Activated naive CD8-positive, alpha-beta T cell treated with anti-CD3 and anti-CD28 coated beads, Interleukin-2, amount 10 ng/mL, durations not matched to agents 7 days and 5 days (primary cell): ENCODE data around the gene ANKRD24. TPM values are rescaled to one million over a fixed set of nuclear protein-coding genes. Genes with fewer than 3 reads are reported as not detected.
"Not testable (repeated sequence)": the region's sequence is repeated elsewhere in the genome, so short reads cannot be mapped to it uniquely, and the experiment has no call there.

Experiments used
- ATAC-seq: fragments of 150-1000 bp; cut with Tn5 transposase; one replicate; pipeline ENCODE4 v1.10.0; 2021; ENCODE audit warnings: low read depth, moderate library complexity
- POLR2A ChIA-PET: fragments of 350-600 bp; sonication (Branson Sonifier 250); formaldehyde crosslinking; loops from one replicate; lab custom pipeline; 2021; ENCODE audit warnings: antibody characterized with exemption; lab: Charles Lee
- DNase-seq: peaks from one replicate; pipeline ENCODE4 v3.0.0; 2021
- H3K27ac Mint-ChIP-seq: one replicate; pipeline ENCODE4 v1.8.0; 2022; ENCODE audit warnings: mild to moderate bottlenecking, mixed read lengths
- H3K27me3 Mint-ChIP-seq: one replicate; pipeline ENCODE4 v1.8.0; 2022; ENCODE audit warnings: mild to moderate bottlenecking, moderate library complexity, mixed read lengths
- H3K36me3 Mint-ChIP-seq: one replicate; pipeline ENCODE4 v1.8.0; 2021; ENCODE audit warnings: mild to moderate bottlenecking, mixed read lengths
- H3K4me1 Mint-ChIP-seq: one replicate; pipeline ENCODE4 v1.8.0; 2021; ENCODE audit warnings: mixed read lengths
- H3K4me3 Mint-ChIP-seq: one replicate; pipeline ENCODE4 v1.8.0; 2022; ENCODE audit warnings: mild to moderate bottlenecking, moderate library complexity, mixed read lengths
- H3K9me3 Mint-ChIP-seq: one replicate; pipeline ENCODE4 v1.8.0; 2021; ENCODE audit warnings: mixed read lengths
- total RNA-seq, 2 experiments: library from RNA; stranded (reverse); gene quantifications; one replicate each; pipeline ENCODE4 v1.2.3, GENCODE V29; 2021

Gene ANKRD24
- 1 to 10 TPM; 1.5 to 1.7 TPM for total RNA-seq

DNA sequence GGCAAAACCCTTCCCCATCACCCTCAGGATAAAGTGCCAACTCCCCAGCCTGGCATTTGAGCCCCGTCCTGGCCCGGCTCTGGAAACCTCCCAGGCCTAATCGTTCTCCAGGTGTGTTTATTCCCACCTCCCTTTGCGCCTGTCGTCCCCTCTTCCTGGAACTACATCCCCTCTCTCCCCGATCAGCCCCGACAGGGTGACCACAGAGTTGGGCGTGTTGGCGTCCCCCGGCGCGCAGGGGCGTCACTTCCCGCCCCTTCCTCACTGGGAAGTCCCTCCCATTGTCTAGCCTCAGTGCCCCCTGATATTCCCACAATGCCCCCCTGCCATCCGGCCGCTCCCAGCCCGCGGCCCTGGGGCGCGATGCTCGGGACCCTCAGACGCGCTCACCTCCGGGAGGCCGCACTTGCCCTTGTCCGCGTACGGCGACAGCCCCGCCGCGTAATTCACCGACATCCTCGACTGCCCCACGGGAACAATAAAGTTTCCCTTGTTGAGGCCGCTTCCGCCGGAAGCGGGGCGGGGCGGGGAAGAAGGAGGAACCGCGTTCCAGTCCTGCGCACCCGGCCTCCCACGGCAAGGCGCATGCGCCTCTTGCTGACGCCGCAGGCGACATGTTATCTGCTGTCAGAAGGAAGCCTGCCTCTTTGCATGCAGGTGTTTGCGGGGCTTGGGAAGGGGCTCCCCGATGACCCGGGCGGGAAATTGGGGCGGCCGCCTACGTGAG, at the start of gene ANKRD24, which contains the start of gene SIRT6:
TSS of gene ANKRD24 (plus strand) at position 606 of the 727 bp plus-strand sequence. CDS start 3,737 bp downstream, outside the sequence.
TSS of gene SIRT6 (minus strand) at position 480 of the 727 bp plus-strand sequence. CDS start at position 456, 24 bp downstream.
- Mint-ChIP-seq H3K4me3 (peak within 1 kb of the TSS; percentile 99), H3K36me3 (peaks cover 7% of the 10 kb centered on the region), H3K9me3 (no peaks in the 10 kb centered on the region), H3K27me3 (no peaks in the 10 kb centered on the region), H3K4me1 (peaks cover 24% of the 10 kb centered on the region), H3K27ac (peak within 1 kb of the TSS; percentile 99)
- peak; percentile 85 for ATAC-seq
- POLR2A ChIA-PET: interaction anchor here (0.6 kb wide), 1 partner anchor 142 kb away, joined by 3 read pairs; no protein-coding TSS in a partner anchor
- peak; percentile 97 for DNase-seq

DNA sequence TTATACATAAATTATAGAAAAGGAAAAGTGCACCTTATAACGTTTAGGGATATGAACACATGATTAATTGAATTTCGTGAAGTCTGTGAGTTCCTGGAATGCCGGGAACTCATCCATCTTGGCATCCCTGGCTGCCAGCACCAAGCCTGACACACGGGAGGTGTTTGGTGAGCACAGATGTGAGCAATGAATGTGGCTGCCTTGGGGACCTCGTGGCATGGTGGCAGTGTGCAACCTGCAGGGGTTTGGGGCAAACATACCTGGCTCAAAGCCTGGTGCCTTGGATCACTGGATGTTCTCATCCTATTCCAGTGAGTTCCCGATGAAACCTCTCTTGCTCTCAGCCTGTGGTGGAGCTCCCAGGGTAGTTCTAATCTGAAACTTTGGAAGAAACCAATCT, 48.1 kb upstream of the ANKRD24 start:
- ATAC-seq (no peak), DNase-seq (no peak)
- peaks cover 2% of the 10 kb centered on the region for H3K4me1 Mint-ChIP-seq
- no peak overlapping the region for H3K4me3 Mint-ChIP-seq
- H3K27me3 Mint-ChIP-seq: peaks cover 7% of the 10 kb centered on the region
- H3K9me3 Mint-ChIP-seq: no peaks in the 10 kb centered on the region
- POLR2A ChIA-PET: no interaction called here
- H3K27ac Mint-ChIP-seq: no peak overlapping the region
- no peaks in the 10 kb centered on the region for H3K36me3 Mint-ChIP-seq

DNA sequence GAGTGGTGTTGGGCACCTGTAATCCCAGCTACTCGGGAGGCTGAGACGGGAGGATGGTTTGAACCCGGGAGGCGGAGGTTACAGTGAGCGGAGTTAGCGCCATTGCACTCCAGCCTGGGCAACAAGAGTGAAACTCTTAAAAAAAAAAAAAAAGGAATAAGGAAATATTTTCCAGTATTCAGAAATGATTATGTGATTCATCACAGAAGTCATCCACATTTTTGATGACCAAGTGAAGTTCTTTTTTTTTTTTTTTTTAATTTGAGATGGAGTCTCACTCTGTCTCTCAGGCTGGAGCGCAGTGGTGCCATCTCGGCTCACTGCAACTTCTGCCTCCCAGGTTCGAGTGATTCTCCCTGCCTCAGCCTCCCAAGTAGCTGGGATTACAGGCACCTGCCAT, 47.1 kb upstream of the ANKRD24 start:
- not testable (repeated sequence) for DNase-seq, H3K9me3 Mint-ChIP-seq, H3K4me3 Mint-ChIP-seq, H3K27ac Mint-ChIP-seq, ATAC-seq, H3K27me3 Mint-ChIP-seq, H3K4me1 Mint-ChIP-seq, H3K36me3 Mint-ChIP-seq
- POLR2A ChIA-PET: interaction anchor here (0.6 to 0.8 kb wide), 3 partner anchors 51 to 104 kb away, joined by 3 to 5 read pairs (median 3); no protein-coding TSS in a partner anchor

DNA sequence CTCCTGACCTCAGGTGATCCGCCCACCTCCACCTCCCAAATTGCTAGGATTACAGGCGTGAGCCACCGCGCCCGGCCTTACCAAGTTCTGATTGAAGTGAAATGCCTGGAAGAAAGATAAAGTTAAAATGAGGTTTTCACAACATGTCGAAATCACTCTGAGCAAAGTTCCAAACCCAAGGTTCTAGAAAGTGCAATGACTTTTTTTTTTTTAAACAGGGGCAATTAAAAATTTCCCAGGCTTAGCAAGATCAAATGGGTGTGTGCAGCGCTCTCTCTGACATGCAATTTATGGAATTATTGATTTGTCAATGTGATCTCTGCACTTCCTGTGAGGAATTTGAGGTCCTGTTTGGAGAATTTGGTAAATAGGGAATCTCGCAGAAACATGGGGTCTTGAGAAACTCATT, 45.8 kb upstream of the ANKRD24 start:
- DNase-seq (no peak), ATAC-seq (no peak)
- Mint-ChIP-seq H3K27ac (no peak overlapping the region), H3K27me3 (peaks cover 9% of the 10 kb centered on the region), H3K4me3 (no peak overlapping the region), H3K36me3 (no peaks in the 10 kb centered on the region), H3K4me1 (peaks cover 10% of the 10 kb centered on the region), H3K9me3 (no peaks in the 10 kb centered on the region)
- POLR2A ChIA-PET: no interaction called here

DNA sequence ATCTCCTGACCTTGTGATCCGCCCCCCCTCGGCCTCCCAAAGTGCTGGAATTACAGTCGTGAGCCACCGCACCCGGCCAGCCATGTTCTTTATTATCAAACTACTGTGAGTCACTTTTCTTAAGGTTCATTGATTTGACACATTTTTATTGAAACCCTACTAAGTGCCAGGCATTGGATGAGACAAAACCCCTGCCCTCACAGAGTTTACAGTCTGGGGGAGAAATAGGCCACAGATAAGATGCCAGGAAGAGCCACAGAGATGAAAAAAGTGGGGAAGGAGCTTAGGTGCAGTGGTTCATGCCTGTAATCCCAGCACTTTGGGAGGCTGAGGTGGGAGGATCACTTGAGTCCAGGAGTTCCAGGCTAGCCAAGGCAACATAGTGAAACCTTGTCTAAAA, 44.0 kb upstream of the ANKRD24 start:
- no peaks in the 10 kb centered on the region for H3K9me3 Mint-ChIP-seq
- ATAC-seq (no peak), DNase-seq (no peak)
- no peak overlapping the region for H3K27ac Mint-ChIP-seq
- H3K4me1 Mint-ChIP-seq: peaks cover 10% of the 10 kb centered on the region
- POLR2A ChIA-PET: no interaction called here
- no peak overlapping the region for H3K4me3 Mint-ChIP-seq
- peaks cover 12% of the 10 kb centered on the region for H3K27me3 Mint-ChIP-seq
- no peaks in the 10 kb centered on the region for H3K36me3 Mint-ChIP-seq

DNA sequence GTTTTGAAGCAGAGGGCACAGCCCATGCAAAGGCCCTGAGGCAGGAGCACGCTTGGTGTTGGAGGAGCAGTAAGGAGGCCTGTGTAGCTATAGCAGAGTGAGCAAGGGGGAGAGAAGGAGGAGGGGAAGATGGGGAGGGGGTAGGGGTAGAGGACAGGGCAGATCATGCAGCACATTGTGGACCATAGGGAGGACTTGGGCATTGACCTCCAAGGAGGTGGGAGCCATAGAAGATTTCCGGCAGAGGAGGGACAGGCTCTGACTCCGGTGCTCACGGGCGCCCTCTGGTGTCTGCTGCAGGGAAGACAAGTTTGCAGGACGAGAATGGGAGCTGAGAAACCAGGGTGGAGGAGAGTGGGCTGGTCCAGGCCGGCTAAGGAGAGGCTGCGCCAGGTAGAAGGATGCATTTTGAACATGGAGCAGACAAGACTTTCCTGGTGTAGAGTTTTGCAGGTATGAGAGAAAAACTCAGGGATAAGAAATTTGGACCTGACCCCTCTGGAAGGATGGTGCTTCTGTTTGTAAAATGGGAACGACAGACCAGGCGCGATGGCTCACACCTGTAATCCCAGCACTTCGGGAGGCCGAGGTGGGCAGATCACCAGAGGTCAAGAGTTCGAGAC, 42.8 kb upstream of the ANKRD24 start:
- Mint-ChIP-seq H3K27ac (peak overlapping the region; percentile 18), H3K4me1 (peaks cover 10% of the 10 kb centered on the region), H3K27me3 (peaks cover 17% of the 10 kb centered on the region), H3K4me3 (peak overlapping the region; percentile 53), H3K9me3 (no peaks in the 10 kb centered on the region), H3K36me3 (no peaks in the 10 kb centered on the region)
- DNase-seq (peak; percentile 95), ATAC-seq (peak; percentile 89)
- POLR2A ChIA-PET: interaction anchor here (1.0 to 1.7 kb wide), 7 partner anchors 14 to 584 kb away, joined by 3 to 10 read pairs (median 5); partner anchors contain the start of genes CREB3L3, DPP9 and EEF2

DNA sequence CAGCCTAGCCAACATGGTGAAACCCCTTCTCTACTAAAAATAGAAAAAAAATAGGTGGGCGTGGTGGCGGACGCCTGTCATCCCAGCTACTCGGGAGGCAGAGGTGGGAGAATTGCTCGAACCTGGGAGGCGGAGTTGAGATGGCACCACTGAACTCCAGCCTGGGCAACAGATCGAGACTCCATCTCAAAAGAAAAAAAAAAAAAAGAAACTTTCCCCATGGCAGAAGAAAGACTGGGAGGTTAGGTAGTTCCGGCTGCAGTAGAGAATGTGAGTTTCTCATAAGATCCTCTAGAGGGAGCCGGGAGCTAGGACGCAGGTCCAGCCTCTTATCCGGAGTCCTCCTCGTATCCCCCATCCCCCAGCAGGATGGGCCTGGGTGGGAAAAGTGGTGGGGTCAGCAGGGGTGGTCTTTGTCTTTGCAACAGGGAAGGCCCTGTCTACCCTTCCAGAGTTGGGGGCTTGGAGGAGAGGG, 42.2 kb upstream of the ANKRD24 start:
- H3K36me3 Mint-ChIP-seq: no peaks in the 10 kb centered on the region
- peaks cover 16% of the 10 kb centered on the region for H3K27me3 Mint-ChIP-seq
- no peaks in the 10 kb centered on the region for H3K9me3 Mint-ChIP-seq
- H3K27ac Mint-ChIP-seq: no peak overlapping the region
- ATAC-seq (peak; percentile 65), DNase-seq (peak; percentile 49)
- H3K4me1 Mint-ChIP-seq: peaks cover 10% of the 10 kb centered on the region
- peak overlapping the region; percentile 42 for H3K4me3 Mint-ChIP-seq
- POLR2A ChIA-PET: interaction anchor here (1.0 to 1.7 kb wide), 8 partner anchors 13 to 584 kb away, joined by 3 to 10 read pairs (median 6); partner anchors contain the start of genes CREB3L3, DPP9 and EEF2

DNA sequence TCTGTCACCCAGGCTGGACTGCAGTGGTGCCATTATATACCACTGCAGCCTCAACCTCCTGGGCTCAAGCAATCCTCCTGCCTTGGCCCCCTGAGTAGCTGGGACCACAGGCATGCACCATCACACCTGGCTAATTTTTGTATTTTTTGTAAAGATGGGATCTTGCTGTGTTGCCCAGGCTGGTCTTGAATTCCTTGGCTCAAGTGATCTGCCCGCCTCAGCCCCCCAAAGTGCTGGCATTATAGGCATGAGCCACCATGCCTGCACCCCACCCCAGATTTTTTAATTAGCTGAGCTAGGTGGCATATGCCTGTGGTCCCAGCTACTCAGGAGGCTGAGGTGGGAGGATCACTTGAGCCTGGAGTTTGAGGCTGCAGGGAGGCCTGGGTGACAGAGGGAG, 39.6 kb upstream of the ANKRD24 start:
- ATAC-seq, POLR2A ChIA-PET: not testable (repeated sequence)
- H3K27me3 Mint-ChIP-seq: peaks cover 19% of the 10 kb centered on the region

DNA sequence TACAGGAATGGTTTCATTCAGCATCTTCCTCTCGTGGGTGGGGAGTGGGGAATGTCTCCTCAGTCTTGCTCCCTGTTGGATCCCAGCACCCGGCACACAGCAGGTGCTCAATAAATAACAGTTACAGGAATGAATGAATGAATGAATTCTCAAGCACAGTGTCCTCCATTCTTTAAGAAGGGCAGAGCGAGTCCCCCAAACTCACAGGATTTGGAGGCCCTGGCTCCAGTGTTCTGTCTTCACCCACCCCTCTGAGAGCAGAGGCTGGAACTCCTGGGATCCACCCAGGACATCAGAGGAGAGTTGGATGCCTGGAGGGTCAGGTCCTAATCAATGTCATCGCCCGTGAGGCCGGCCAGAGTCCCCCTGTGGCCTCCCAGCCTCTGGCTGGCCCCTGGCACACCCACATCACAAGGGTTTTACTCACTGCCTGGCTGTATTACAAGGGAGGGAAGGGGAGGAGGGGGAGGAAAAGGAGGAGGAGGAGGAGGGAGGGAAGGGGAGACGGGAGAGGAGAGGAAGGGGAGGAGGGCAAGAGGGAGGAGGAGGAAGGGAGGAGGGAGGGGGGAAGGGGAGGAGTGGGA, 37.7 kb upstream of the ANKRD24 start:
- no peak overlapping the region for H3K27ac Mint-ChIP-seq
- H3K27me3 Mint-ChIP-seq: peaks cover 22% of the 10 kb centered on the region
- POLR2A ChIA-PET: no interaction called here
- H3K36me3 Mint-ChIP-seq: no peaks in the 10 kb centered on the region
- H3K4me1 Mint-ChIP-seq: peaks cover 5% of the 10 kb centered on the region
- H3K9me3 Mint-ChIP-seq: no peaks in the 10 kb centered on the region
- no peak for ATAC-seq
- H3K4me3 Mint-ChIP-seq: no peak overlapping the region
- DNase-seq: no peak

More for the DNA sequence above, 39.6 kb upstream of the ANKRD24 start:
- not testable (repeated sequence) for H3K4me3 Mint-ChIP-seq, DNase-seq, H3K27ac Mint-ChIP-seq, H3K9me3 Mint-ChIP-seq, H3K36me3 Mint-ChIP-seq
- peaks cover 10% of the 10 kb centered on the region for H3K4me1 Mint-ChIP-seq

DNA sequence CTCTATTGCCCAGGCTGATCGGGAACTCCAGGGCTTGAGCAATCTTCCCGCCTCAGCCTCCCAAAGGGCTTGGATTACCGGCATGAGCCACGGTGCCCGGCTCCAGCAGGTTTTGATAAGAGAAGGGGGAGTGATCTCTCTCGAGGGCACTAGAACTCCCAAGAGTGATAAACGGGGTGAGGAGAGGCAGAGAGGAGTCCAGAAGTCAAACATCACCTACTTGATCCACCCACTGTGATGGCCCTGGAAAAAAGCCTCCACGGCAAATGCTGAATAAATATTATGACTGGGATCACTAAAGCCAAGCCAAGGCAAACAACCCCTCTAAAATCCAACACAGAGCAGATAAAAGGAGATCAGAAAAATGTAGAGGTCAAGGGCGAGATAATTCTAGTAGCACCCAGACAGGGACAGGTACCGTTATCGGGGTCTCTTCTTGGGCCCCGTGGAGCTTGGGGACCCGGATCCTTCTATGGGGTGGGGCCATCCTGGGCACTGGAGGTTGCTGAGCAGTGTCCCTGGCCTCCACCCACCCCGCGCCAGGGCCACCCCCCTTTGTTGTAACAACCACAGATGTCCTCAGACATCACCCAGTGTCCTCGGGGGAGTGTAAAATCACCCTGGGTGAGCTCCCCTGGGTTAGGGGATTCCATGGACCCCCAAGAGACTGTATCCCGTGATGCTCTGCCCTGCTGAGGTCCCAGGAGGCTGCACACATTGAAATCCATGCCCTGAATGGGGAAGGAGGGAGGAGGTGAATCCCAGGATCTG, 32.8 kb upstream of the ANKRD24 start:
- Mint-ChIP-seq H3K4me1 (peaks cover 10% of the 10 kb centered on the region), H3K27ac (no peak overlapping the region), H3K4me3 (no peak overlapping the region), H3K9me3 (no peaks in the 10 kb centered on the region), H3K36me3 (no peaks in the 10 kb centered on the region), H3K27me3 (peaks cover 17% of the 10 kb centered on the region)
- ATAC-seq (no peak), DNase-seq (no peak)
- POLR2A ChIA-PET: no interaction called here

DNA sequence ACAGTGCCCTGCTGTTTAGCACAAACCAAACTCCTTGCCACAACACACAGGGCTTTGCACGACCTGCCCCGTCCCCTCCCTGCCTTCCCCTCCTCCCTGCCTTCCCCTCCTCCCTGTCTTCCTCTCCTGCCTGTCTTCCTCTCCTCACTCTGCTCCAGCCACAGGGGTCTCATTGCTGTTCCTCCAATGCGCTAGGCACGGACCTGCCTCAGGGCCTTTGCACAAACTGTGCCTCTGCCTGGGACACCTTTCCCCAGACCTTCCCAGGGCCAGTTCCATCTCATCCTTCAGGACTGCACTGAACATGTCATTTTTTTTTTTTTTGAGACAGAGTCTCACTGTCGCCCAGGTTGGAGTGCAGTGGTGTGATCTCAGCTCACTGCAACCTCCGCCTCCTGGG, 30.9 kb upstream of the ANKRD24 start:
- Mint-ChIP-seq H3K27ac (no peak overlapping the region), H3K36me3 (no peaks in the 10 kb centered on the region), H3K4me3 (no peak overlapping the region), H3K9me3 (no peaks in the 10 kb centered on the region), H3K27me3 (peaks cover 17% of the 10 kb centered on the region), H3K4me1 (peaks cover 10% of the 10 kb centered on the region)
- POLR2A ChIA-PET: no interaction called here
- ATAC-seq: no peak
- DNase-seq: no peak

DNA sequence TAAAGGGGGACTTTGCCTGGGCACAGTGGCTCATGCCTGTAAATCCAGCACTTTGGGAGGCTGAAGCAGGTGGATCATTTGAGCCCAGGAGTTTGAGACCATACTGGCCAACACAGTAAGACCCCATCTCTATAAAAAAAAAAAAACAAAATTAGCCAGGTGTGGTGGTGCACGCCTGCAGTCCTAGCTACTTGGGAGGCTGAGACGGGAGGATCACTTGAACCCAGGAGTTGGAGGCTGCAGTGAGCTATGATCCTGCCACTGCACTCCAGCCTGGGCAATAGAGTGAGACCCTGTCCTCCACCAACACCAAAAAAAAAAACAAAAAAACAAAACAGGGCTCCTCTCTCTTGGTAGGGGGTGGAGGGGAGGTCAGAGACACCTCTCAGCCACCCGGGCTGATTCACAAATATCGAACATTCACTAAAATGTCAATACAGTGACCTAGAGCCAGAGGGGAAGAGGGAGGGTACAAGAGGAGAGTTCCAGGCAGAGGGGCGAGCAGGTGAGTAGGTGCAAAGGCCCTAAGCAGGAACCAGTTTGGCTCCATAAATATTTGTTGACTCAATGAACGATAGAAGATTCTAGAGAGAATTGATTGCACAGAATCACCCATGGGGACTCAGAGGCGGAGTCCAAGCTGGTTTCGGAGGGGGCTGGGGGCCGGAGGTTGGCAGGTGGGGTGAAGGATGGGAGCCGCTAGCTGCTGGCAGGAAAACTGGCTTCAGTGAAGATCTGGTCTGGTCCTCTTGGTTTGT, 30.1 kb upstream of the ANKRD24 start:
- ATAC-seq: no peak
- no peak for DNase-seq
- H3K4me1 Mint-ChIP-seq: peaks cover 10% of the 10 kb centered on the region
- H3K9me3 Mint-ChIP-seq: no peaks in the 10 kb centered on the region
- POLR2A ChIA-PET: interaction anchor here (1.1 kb wide), 1 partner anchor 35 kb away, joined by 3 read pairs; no protein-coding TSS in a partner anchor
- peaks cover 21% of the 10 kb centered on the region for H3K27me3 Mint-ChIP-seq
- no peaks in the 10 kb centered on the region for H3K36me3 Mint-ChIP-seq
- H3K27ac Mint-ChIP-seq: no peak overlapping the region
- H3K4me3 Mint-ChIP-seq: no peak overlapping the region
